GM18511 (cell line): Measurements from ENCODE around the gene TGDS.
"Not testable (repeated sequence)": the region's sequence is repeated elsewhere in the genome, so short reads cannot be mapped to it uniquely, and the experiment has no call there.

Experiments used
- ATAC-seq: cut with Tn5 transposase; IDR thresholded peaks from one replicate; pipeline ENCODE4 v1.9.1; 2021; ENCODE audit warnings: mild to moderate bottlenecking, moderate library complexity; ENCODE audit not compliant: unreplicated experiment

The TGDS gene, protein sequence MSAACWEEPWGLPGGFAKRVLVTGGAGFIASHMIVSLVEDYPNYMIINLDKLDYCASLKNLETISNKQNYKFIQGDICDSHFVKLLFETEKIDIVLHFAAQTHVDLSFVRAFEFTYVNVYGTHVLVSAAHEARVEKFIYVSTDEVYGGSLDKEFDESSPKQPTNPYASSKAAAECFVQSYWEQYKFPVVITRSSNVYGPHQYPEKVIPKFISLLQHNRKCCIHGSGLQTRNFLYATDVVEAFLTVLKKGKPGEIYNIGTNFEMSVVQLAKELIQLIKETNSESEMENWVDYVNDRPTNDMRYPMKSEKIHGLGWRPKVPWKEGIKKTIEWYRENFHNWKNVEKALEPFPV

DNA sequence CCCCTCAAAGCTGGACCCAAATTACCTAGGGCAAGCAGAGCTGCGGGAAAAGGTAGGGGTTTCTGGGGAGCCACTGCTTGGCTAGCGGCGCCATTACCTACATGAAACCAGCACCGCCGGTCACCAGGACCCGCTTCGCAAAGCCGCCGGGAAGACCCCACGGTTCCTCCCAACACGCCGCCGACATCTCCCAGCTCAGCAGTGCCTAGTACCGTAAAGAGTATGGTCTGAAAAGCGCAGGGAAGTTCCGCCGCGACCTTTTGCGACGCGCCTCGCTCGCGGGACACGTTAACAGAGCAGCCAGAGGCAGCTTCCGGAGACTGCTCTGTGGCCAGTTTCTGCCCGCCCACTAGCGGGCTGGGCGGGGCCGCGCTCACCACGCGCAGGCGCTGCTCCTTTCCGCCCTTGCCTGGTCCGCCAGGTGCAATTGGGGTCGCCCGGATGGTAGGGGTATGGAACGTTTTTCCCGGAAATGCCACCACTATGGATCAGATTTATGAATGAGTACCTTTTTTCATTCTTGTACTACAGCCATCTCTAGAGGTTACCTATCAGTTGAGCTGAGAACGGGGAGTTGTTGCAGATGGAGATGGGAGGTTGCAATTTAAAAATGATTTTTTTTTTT is at the start of gene TGDS:
TSS of gene TGDS (minus strand) at position 203 of the 625 bp plus-strand sequence. CDS start at position 187, 16 bp downstream.
- peak; percentile 96 for ATAC-seq

DNA sequence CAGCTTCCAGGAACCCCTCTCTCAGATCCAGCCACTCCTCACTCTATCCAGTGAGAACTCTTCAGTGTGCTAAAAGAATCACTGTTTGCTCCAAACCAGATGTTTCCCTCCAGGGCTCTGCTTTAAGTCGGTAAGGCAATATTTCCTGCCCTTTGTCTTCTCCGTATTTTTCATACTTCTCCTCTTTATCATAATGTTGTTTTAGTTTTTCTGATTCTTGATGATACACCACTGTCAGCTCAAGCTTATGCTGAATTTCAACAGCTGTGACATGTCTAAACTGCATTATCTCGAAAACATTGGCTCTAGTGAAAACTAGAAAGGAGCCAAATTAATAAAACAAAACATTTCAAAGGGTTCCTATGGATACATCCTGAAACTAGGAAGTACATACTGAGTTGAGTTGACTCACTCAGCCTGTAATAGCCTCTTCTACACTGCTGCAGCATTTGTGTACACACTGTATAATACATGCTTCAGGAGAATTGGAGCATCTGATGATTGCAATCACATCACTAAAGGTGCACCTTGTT is 45.5 kb upstream of the TGDS start:
- no peak for ATAC-seq

DNA sequence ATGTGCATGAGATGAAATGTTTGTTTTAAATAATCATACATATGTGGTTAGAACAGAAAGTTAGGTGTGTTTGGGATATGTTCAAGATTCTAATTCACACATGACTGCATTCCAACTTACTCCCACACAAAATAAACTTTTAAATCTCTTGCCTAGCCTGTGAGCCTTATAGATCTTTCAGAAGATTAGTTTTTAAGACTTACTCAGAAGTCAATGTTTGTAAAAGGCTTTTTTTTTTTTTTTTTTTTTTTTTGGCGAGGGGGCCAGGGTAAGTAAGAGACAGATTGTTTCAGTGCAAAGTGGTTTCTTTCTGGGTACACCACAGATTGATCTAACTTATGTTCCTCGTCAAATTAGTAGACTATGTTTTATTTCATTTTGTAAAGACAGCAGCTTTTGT is 44.8 kb upstream of the TGDS start:
- no peak for ATAC-seq

DNA sequence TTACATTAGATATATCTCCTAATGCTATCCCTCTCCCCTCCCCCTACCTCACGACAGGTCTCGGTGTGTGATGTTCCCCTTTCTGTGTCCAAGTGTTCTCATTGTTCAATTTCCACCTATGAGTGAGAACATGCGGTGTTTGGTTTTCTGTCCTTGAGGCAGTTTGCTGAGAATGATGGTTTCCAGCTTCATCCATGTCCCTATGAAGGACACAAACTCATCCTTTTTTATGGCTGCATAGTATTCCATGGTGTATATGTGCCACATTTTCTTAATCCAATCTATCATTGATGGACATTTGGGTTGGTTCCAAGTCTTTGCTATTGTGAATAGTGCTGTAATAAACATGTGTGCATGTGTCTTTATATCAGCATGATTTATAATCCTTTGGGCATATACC is 41.7 kb upstream of the TGDS start:
- ATAC-seq: not testable (repeated sequence)

DNA sequence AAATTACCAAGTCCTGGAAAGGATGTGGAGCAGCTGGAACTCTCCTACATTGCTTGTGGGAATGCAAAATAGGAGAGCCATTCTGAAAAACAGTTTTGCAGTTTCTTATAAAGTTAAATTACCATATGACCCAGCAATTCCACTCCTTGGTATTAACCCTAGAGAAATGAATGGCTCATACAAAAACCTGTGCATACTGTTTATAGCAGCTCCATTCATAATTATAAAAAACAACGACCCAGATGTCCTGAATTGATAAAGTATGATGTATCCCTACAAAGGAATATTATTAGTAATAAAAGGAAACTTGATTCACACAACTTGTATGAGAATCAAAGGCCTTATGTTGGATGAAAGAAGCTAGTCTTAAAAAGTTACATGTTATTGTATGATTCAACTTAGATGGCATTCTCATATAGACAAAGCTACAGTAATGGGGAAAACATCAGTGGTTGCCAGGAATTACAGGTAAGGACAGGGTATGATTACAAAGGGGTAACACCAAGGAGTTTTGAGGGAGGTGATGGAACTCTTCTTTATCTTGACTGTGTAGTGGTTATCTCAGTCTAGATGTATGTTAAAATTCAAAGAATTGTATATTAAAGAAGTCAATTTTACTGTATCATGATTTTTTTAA is 41.1 kb upstream of the TGDS start:
- no peak for ATAC-seq

DNA sequence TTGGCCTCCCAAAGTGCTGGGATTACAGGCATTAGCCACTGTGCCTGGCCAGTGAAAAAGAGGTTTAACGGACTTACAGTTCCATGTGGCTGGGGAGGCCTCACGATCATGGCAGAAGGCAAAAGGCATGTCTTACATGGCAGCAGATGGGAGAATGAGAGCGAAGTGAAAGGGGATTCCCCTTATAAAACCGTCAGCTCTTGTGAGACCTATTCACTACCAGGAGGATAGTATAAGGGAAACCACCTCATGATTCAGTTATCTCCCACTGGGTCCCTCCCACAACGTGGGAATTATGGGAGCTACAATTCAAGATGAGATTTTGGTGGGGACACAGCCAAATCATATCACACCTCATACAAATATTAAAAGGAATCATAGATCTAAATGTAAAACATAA is 40.1 kb upstream of the TGDS start:
- ATAC-seq: not testable (repeated sequence)

DNA sequence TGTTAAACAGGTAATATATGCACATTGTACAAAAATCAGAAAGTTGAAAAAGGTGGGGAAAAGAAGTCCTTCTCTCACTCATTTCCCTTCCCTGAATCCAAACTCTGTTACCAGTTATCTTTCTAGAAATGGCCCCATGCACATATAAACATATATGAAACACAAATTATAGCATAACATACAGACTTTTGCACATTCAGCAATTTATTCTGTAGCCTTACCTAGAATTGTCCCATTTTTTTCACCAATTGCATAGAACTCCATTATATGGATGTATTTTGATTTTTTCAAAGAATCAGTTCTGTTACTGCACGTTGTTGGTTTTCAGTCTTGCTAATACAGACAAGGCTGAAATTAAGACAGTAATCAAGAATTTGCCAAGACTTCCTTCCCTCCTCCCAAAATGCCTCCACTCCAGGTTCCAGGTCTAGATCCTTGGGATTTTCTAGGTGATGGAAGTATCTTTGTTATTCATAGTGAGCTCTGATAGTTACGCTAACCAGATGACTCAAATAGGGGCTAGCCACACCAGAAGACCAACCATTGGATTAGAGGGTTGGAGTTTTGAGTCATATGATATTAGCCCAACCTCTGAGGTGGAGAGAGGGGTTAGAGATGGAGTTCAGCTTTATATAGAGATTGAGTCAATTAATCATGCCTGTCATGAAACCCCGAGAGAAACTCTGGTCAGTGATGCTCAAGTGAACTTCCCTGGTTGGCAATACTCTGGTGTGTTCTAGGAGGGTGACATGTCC is 36.5 kb upstream of the TGDS start:
- ATAC-seq: no peak

DNA sequence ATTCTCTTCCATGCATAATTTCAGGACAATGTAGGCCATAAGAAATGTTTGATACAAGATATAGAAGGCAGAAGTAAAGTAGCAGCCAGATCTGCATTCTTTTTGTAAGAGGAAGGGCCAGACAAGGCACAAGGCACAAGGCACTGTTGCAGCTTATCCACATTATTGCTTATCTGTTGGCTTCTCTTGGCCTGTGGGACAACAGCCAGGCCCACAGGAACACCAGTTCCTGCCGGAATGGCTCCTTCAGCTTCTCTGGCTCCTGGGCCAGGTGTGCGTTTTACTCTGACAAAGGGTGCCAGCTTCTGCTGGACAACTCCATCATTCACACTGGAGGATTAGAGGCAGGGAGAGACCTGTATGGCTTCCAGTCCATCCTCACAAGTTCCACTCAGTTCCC is 34.9 kb upstream of the TGDS start:
- ATAC-seq: no peak

DNA sequence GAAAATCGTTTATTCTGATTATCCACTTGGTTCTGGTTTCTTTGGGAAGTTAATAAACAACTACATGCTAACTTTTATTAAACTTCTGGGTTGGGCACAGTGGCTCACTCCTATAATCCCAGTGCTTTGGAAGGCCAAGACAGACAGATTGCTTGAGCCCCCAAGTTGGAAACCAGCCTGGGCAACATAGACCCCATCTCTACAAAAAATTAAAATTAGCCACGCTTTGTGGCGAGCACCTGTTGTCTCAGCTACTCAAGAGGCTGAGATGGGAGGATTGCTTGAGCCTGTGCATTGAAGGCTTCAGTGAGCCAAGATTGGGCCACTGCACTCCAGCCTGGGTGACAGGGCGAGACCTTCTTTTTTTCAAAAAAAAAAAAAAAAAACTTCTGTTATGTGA is 27.4 kb upstream of the TGDS start:
- no peak for ATAC-seq

DNA sequence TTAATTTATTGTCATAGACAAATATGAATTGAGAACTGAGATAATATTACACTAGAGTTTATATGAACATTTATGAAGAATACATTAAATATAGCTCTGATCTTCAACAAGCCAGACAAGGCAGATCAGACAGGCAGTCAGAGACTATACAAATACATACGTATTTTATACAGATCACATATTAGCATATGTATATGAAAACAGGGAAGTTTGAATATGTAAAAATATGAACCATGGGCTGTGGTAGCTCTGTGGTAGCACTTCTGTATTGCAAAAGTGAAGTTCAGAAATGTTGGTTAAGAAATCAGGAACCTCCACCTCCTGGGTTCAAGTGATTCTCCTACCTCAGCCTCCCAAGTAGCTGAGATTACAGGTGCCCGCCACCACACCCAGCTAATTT is 26.4 kb upstream of the TGDS start:
- ATAC-seq: no peak

DNA sequence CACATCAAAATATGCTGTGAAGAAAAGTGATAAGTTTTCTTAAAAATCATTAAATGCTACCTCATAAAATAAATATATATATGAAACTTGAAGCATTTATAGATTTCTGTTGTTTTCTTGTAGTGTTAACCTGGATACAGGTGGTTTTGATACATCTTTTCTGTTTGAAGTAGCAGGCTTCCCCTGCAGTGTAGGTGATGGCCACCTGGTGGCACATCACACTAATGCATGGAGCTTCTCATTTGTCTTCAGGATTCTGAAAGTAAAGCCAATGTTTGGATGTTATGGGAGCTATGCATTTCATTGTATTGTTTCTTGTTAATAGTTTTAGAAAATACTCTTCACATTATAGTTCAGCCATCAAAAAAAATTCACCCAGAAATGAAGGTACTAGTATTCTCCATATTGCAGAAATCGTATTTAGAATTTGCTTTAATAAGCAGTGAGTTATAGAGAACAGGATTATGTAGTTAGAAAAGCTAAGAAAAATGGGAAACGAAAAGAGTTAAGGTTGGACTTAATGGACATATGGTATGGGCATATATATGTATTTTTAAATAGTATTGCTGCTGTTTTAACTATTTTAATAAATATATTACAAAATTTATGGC is 24.4 kb upstream of the TGDS start:
- peak; percentile 84 for ATAC-seq

DNA sequence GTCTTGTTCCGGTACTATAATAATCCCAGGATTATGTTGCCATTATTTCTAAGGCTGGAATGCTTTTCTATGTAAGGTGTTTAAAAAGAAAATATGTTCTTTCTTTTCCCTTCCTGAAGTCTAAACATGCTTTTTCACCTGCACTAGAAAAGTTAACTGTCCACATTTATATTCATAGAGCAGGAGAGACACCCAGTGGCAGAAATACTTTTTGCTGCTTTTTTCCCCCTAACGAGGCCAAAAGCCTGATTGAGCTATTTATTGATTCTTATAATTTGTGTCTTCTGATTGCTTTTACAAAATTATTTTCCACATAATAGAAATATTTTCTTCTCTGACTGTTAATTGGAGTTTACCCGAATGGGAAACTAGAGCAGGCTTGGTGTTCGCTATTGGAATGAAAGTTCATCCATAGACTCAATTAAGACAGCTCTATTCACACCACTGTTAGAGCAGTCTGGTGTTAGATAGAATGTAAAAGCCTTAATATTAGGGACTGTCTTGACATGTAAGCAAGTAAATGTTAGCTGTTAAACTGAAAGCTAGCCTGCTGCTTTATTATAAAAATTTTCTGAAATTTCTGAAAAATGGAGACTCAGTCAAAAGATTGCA is 21.5 kb upstream of the TGDS start:
- peak; percentile 62 for ATAC-seq

DNA sequence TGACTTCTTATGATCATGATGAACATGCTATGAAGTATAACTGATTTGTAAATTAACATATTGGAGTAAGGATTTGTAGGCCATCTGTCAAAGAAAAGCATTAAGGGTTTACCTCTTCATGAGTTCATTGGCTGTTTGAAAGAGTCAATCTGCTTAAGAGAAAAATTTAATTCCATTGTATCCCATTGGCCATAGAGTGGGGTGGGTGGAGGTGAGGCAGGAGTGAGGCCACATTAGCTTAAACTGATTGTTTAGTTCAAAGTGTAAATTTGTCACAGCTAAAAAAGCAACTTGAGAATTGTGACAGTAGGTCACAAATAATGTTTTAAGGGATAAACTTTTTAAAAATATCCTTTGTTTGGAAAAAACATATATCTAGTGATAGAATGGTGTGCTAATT is 17.1 kb upstream of the TGDS start:
- no peak for ATAC-seq

DNA sequence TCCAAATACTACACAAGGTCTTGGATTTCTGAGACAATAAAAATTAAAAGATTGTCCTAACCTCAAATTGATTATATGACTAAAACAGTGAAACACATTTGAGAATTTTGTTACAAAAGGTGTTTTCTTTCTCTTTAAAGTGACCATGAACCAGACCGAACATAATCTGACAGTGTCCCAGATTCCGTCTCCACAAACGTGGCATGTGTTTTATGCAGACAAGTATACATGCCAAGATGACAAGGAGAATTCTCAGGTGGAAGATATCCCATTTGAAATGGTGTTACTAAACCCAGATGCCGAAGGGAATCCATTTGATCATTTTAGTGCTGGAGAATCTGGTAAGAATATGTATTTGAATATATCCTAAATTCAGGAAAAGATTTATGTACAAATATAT is 16.1 kb upstream of the TGDS start:
- ATAC-seq: no peak

DNA sequence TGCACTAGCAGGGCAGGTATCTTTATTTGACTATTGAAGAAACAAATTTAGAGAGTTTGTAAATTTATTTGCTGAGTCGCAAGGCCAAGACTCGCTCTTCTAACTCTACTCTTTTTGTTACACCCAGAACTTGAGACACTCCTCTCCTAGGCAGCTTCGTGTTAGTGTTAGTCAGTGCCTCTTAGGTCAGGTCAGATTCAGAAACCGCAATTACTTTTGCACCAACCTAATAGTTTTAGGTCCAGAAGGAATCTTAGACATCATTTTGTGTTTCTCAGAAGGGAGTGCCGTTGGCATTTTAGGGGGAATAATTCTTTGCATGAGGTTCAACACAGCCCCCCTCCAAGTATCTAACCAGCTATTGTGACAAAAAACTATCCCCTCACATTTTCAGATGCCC is 14.5 kb upstream of the TGDS start:
- no peak for ATAC-seq

DNA sequence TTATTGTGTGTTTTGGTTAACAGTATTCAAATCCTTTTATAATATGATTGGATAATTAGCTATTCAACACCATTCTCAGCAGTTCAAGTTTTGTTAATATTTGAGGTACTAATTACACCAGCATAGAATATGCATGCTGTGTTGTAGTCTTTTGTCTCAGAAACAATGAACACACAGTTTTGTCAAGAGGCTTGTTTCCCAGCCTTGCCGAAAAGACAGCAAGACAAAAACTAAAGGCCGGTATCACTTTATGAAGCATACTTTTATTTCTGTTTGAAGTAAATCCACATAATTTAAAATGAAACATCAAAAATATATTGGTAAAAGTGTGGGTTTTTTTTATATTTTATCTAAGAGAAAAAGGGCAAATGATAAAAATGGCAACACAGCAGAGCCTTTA is 13.2 kb upstream of the TGDS start:
- no peak for ATAC-seq

DNA sequence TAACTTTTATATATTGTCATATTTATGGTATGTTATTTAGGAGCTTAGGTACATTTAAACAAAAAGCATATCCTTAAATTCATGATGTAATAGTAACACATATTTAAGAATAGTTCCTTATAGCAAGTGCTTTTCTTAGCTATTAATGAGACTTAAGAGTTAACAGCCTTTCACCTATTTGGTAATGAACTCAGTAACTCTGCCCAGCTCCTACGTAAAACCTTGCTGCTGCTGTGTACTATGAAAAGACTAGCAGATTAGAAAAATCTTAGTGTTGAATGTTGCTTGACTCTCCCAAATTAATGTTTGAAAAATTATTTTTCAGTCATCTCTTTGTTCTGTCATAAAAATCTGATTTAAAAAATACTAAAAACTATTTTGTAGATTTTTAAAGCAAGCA is 12.6 kb upstream of the TGDS start:
- ATAC-seq: no peak

DNA sequence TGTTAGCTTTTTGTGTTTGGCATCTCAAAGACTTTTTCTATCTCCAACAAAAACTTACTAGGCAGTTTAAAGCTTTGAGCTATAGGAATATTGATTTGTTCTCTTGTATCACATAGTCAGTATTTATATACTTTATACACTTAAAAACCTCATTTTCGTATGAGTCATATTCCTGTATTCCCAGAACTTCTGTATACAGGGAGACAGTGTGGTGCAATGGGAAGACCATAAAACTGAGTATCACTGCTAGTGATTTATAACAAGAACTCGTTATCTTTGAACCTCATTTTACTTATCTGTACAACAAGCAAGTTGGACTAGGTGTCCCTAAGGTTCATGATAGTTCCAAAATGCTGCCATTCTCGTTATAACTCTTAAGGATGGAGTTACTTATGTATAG is 12.0 kb upstream of the TGDS start:
- ATAC-seq: no peak

DNA sequence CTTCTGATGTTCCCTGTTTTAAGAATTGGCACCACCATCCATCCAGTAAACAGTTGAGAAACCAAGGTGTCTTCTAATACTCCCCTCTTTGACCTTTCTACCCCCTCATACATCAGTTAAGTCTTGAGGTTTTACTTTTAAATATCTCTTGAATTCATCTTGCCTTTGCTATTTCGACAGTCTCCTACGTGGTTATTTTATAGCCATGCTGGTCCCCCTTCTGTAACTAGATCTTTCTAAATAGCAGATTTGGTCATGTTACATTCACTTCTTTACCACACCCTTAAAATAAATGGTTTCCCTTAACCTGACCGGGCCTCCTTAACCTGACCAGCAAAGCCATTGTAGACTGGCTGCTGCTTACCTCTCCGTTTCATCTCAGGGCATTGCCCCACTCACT is 11.1 kb upstream of the TGDS start:
- no peak for ATAC-seq

DNA sequence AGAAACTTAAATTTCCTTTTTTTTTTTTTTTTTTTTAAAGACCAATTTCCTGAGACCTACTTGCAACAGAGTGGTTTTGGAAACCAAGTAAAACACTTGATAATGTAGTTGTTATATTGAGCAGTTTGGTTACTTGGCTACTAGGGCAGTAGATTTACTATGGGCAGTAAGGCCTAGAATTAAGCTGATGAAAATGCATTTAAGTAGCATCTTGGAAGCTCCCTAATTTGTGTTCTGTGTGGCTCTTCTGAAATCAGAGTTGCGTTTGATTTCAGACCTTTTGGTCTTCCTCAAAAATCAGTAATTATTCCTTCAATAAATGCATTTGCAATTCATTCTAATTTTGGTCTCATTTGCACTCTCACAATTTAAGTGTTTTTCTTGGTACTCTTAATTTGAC is 6.5 kb upstream of the TGDS start:
- no peak for ATAC-seq
